Smooth muscle cell (in vitro differentiated cells): ENCODE results near the gene MAN2B2. TPM values are rescaled to one million over a fixed set of nuclear protein-coding genes. Genes with fewer than 3 reads are reported as not detected.

Source experiments
- DNase-seq: peaks from one replicate; lab custom pipeline; 2025; ENCODE audit not compliant: unreplicated experiment; lab: John Stamatoyannopoulos, UW
- H2AFZ ChIP-seq: fragments of 200-600 bp; sonication (generic); 2 replicates; pipeline ENCODE4 v1.6.0; 2016; ENCODE audit warnings: antibody characterized with exemption, low read depth, mild to moderate bottlenecking
- H3F3A ChIP-seq: fragments of 200-600 bp; sonication (generic); 2 replicates; pipeline ENCODE4 v1.6.0; 2017; ENCODE audit warnings: antibody characterized with exemption, low read depth
- H3K27ac ChIP-seq: fragments of 200-600 bp; sonication (generic); 2 replicates; pipeline ENCODE4 v1.5.1; 2016; ENCODE audit warnings: low read depth, mild to moderate bottlenecking
- H3K27me3 ChIP-seq: fragments of 200-600 bp; sonication (generic); 2 replicates; pipeline ENCODE4 v1.6.1; 2016; ENCODE audit warnings: low read depth, mild to moderate bottlenecking
- H3K36me3 ChIP-seq: fragments of 200-600 bp; sonication (generic); 2 replicates; pipeline ENCODE4 v1.5.1; 2016; ENCODE audit warnings: low read depth
- H3K4me1 ChIP-seq: fragments of 200-600 bp; sonication (generic); 2 replicates; pipeline ENCODE4 v1.5.1; 2016; ENCODE audit warnings: low read depth
- H3K4me2 ChIP-seq: fragments of 200-600 bp; sonication (generic); 2 replicates; pipeline ENCODE4 v1.6.0; 2016; ENCODE audit warnings: mild to moderate bottlenecking
- H3K4me3 ChIP-seq: fragments of 200-600 bp; sonication (generic); 2 replicates; pipeline ENCODE4 v1.5.1; 2016; ENCODE audit warnings: mild to moderate bottlenecking
- H3K79me2 ChIP-seq: fragments of 200-600 bp; sonication (generic); 2 replicates; pipeline ENCODE4 v1.6.0; 2016; ENCODE audit warnings: low read depth, mild to moderate bottlenecking
- H3K9ac ChIP-seq: fragments of 200-600 bp; sonication (generic); 2 replicates; pipeline ENCODE4 v1.6.0; 2016; ENCODE audit warnings: low read depth
- H3K9me3 ChIP-seq: fragments of 200-600 bp; sonication (generic); replicated peaks from 2 replicates; pipeline ENCODE4 v1.5.1; 2016; ENCODE audit warnings: low read depth
- H4K20me1 ChIP-seq: fragments of 200-600 bp; sonication (generic); 2 replicates; pipeline ENCODE4 v1.6.0; 2016; ENCODE audit warnings: low read depth
- CTCF ChIP-seq: fragments of 200-600 bp; sonication (generic); IDR thresholded peaks from 2 replicates; pipeline ENCODE4 v1.5.1; 2017; ENCODE audit warnings: borderline replicate concordance, mild to moderate bottlenecking, antibody characterized with exemption; ENCODE audit not compliant: insufficient read depth, poor library complexity, severe bottlenecking
- WGBS: methylation state at CpG from one replicate; pipeline ENCODE4 v1.1.7; 2016; ENCODE audit warnings: low lambda C conversion rate; 5-methylcytosine and 5-hydroxymethylcytosine counted together
- polyA plus RNA-seq: library from polyadenylated mRNA; unstranded; fragments of >200 nt; fragmentation: Nextera tagmentation; extraction: Ambion mirVana; gene quantifications from 2 replicates; pipeline ENCODE4 v1.2.1, GENCODE V29; 2016
- total RNA-seq: library from RNA; depleted of rRNA; stranded (reverse); fragments of >200 nt; gene quantifications from 2 replicates; pipeline ENCODE4 v1.2.3, GENCODE V29; 2014

Gene MAN2B2
- total and polyA plus RNA-seq, 2 experiments from 2014 or later = 14.5 to 18.3 TPM

GRCh38 chr4:6601661-6602250 is 26.8 kb downstream of the MAN2B2 start:
- no peak for TF ChIP-seq CTCF
- Histone ChIP-seq H3K27ac (no peak overlapping the region), H3K27me3 (no peaks in the 10 kb centered on the region), H2AFZ (no peak overlapping the region), H3K9me3 (peaks cover 3% of the 10 kb centered on the region), H3K36me3 (peaks cover 4% of the 10 kb centered on the region), H3K9ac (no peak overlapping the region), H3K4me1 (no peaks in the 10 kb centered on the region), H3F3A (no peaks in the 10 kb centered on the region), H3K4me3 (no peak overlapping the region), H3K4me2 (no peak overlapping the region), H3K79me2 (no peaks in the 10 kb centered on the region), H4K20me1 (no peaks in the 10 kb centered on the region)
- DNase-seq = no peak
- WGBS = 91% methylated on average over 10 of the region's 10 CpGs

DNA sequence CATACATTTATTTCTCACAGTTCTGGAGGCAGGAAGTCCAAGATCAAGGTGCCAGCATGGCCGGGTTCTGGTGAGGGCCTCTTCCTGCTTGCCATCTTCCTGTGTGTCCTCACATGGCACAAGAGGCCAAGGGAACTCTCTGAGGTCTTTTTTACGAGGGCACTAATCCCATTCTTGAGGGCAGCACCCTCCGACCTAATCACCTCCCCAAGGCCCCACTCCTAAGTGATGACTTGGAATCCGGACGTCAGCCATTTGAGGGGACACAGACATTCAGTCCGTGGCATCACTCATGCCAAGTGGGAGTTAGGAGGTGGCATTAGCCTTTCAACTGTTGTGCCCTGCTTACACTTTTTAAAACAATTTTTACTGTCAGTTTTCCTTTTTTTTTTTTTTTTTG is 27.3 kb downstream of the MAN2B2 start:
- H4K20me1 ChIP-seq = no peaks in the 10 kb centered on the region
- H3K4me3 ChIP-seq = no peak overlapping the region
- TF ChIP-seq CTCF = no peak
- H3K27me3 ChIP-seq = no peaks in the 10 kb centered on the region
- no peak for DNase-seq
- no peak overlapping the region for H3K4me2 ChIP-seq
- H3K9me3 ChIP-seq = peaks cover 3% of the 10 kb centered on the region
- H3K27ac ChIP-seq = no peak overlapping the region
- no peaks in the 10 kb centered on the region for H3K4me1 ChIP-seq
- H3K79me2 ChIP-seq = no peaks in the 10 kb centered on the region
- H3F3A ChIP-seq = no peaks in the 10 kb centered on the region
- peaks cover 4% of the 10 kb centered on the region for H3K36me3 ChIP-seq
- WGBS = 91% methylated on average over 6 of the region's 6 CpGs
- H2AFZ ChIP-seq = no peak overlapping the region
- no peak overlapping the region for H3K9ac ChIP-seq

GRCh38 chr4:6603128-6603527 is 28.1 kb downstream of the MAN2B2 start:
- H3K36me3 ChIP-seq = peaks cover 4% of the 10 kb centered on the region
- WGBS = 93% methylated on average over 12 of the region's 12 CpGs

More at GRCh38 chr4:6603128-6603527, 28.1 kb downstream of the MAN2B2 start:
- Histone ChIP-seq H3K9me3 (peaks cover 3% of the 10 kb centered on the region), H4K20me1 (no peaks in the 10 kb centered on the region), H3K9ac (no peak overlapping the region), H3F3A (no peaks in the 10 kb centered on the region), H3K27ac (no peak overlapping the region), H3K4me3 (no peak overlapping the region), H2AFZ (no peak overlapping the region), H3K79me2 (no peaks in the 10 kb centered on the region), H3K4me1 (no peaks in the 10 kb centered on the region), H3K27me3 (no peaks in the 10 kb centered on the region), H3K4me2 (no peak overlapping the region)
- no peak for TF ChIP-seq CTCF
- no peak for DNase-seq
